ENCODE measurements around the gene ATP11A.

Gene ATP11A

DNA sequence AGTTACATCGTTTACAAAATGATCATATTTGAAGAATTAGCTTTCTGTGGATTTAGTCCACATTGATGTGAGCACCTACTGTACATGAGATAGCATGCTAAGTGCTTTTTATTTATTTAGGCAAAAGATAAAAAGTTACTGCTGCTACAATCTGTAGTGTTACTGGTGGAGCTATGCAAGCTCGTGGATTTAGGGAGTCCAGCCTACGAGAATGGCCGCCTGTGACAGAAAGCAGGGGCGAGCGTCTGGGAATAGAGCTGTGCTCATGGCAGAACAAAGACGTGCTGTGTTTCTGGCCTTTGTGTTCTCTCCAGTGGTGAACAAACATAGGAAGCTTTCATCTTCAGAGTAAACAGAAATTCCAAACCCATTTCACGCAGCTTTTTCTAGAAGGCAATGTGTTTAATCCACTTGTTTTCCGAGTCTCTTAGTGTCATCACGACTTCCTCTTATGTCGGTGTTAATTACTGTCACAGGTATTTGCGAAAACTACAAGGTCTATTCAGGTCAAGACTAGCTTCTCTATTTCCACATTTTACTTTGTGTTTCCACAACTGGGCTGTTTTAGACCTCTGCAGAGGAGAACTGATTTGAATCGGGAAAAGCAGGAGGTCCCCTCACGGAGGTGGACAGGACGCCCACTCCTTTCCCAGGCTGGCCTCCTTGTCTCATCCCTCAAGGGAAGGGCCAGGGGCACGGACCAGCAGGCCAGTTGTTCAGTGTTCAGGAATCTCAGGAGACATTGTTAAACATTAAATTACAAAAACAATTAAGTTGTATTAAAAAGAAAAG is 67.3 kb downstream of the ATP11A start:
- no peak for DNase-seq (ENCODE audit: low read depth in 1 of 2, low spot score in 1 of 2)

GRCh38 chr13:112757759-112758086 is 67.9 kb downstream of the ATP11A start:
- DNase-seq (ENCODE audit: low read depth in 1 of 2, low spot score in 1 of 2) = no peak

DNA sequence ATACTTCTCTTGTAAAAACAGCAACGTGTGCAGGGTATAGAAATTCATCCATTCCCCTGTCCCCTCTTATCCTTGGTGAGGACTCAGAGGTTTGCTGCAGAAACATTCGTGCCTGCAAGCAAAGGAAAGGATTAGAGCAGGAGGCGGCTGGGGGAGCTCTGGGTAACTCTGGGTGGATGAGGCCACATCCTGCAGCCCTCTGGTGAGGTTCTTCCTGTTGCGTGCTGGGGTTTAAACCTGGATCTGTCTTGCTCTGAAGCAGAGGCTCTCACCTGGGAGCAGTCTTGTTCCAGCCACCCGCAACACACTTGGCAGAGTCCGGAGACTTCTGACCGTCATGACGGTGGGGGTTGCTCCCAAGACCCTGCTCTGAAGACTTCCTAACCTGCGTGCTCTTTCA is 69.2 kb downstream of the ATP11A start:
- DNase-seq (ENCODE audit: low read depth in 1 of 2, low spot score in 1 of 2) = no peak

DNA sequence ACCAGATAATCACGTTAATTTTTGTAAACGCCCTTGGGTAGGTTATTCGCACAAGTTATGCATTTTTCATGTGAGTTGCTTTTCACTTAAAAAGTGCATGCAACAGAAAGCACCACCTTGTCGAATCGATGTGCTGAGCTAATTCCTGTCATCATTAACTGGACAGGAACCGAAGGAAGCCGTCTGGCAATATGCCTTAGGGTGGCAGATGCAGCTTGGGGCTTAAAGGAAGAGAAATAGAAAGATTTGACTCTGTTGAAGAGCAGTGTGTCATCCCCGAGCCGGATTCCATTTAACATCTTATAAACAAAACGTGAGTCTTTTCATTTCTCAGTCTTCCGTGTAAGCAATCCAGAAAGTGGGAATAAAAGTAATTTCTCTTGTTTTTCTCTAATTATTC is 70.0 kb downstream of the ATP11A start:
- DNase-seq (ENCODE audit: low read depth in 1 of 2, low spot score in 1 of 2) = no peak

DNA sequence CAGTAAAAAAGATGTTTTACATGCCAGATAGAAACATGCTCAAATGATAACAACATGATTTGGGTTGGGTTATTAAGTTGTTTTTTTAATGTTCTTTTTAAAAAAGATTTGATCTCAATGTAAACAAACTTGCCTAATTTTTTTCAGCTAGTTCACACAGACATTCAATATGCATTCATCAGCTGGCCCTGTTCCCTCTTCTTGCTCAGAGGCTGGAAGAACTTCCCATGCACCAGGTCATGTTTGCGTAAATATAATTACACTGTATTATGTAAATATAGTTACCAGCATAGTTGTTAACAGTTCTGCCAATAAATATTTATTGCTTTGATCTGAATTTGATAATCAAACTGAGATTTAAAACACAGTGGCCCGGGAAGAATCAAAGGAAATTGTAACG is 70.6 kb downstream of the ATP11A start:
- no peak for DNase-seq (ENCODE audit: low read depth in 1 of 2, low spot score in 1 of 2)

- DNase-seq (ENCODE audit: low read depth in 1 of 2, low spot score in 1 of 2) = no peak
Observed at GRCh38 chr13:112760931-112761330, 71.1 kb downstream of the ATP11A start.

- no peak for DNase-seq (ENCODE audit: low read depth in 1 of 2, low spot score in 1 of 2)
Observed at GRCh38 chr13:112761701-112762689, 72.2 kb downstream of the ATP11A start.

DNA sequence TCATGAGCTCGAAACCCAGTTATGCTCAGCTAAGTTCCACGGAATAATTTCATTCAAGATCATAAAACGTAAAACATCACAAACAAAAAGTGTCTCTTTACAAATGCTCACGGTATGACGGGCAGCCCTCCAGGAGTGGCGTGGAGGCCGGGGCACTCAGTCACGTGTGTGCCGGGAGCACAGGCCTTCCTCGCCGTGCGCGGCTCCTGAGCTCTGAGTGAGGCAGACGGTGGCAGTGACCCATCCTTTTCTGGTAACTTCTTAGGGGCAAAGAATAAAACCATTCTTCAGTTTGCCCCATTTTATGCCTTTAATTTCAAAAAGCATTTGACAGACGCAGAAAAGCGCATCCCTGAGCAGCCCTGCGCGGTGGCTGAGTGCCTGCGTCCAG is 72.8 kb downstream of the ATP11A start:
- DNase-seq (ENCODE audit: low read depth in 1 of 2, low spot score in 1 of 2) = no peak

DNA sequence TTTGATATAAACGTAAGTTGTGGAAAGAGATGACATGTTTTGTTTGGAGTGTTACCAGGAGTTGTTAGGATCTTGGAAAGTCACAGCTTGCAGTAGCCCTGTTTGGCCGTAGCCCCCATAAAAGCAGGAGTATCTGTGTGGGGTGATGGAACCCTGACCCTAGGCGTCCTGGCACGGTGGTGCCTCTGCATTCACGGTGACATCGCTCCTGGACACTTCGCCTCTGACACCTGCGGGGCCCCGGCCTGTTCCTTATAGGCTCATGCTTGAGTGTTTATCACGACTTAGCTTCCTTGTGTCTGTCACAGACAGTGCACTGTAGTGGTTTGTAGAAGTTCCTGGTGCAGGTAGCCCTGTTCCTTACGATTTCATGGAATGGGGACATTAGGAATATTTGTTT is 74.2 kb downstream of the ATP11A start:
- DNase-seq (ENCODE audit: low read depth in 1 of 2, low spot score in 1 of 2) = no peak

DNA sequence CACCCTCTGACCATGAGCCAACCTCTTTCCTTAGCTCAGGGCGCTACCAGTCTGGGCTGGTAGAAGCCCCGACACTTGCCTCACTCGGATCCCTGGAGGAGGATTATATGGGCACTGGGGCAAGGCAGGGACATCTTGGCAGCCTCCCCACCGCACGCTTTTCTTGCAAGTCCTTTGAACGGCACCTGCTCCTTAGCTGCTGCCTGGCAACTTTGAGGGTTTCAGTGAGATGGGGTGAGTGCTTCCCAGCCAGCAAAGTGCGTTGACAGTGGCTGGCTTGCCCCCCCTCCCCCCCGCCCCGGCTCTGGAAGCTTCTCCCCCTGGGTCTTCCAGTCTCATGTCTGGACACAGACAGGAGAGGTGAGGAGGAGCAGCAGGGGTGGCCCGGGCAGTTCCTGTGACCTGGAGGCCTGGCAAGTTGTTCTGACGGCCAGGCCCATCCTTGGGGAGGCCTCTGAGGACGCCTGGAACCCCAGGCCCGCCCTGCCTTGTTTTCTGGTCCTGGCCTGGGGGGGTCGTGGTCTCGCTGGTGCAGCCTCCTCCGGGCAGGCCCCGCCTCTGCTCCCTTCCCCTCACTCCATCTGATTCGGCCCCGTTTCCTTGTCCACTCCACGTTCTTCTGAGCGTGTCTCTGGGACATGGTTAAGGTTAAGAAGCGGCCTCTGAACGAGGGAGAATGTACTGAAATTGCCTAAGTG is 75.2 kb downstream of the ATP11A start:
- DNase-seq (ENCODE audit: low read depth in 1 of 2, low spot score in 1 of 2) = no peak

DNA sequence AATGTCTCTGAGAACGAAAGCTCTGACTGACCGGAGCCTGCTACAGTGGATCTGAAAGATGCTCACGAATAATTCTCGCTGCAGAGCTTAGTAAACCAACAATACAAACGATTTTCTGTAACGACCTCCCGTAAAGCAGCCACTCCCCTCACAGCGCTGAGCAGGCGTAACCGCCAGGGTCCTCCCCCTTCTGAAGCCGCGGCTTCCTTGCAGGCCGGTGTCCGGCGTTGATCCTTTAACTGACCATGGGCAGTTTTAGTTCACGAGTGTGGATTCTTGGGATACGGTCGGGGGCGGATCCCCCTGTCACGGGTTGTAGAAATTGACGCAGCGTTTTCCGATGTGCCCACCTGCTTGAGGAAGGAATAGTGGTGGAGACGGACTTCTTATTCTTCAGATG is 75.9 kb downstream of the ATP11A start:
- DNase-seq (ENCODE audit: low read depth in 1 of 2, low spot score in 1 of 2) = no peak

GRCh38 chr13:112766336-112766735 is 76.5 kb downstream of the ATP11A start:
- no peak for DNase-seq (ENCODE audit: low read depth in 1 of 2, low spot score in 1 of 2)

- no peak for DNase-seq (ENCODE audit: low read depth in 1 of 2, low spot score in 1 of 2)
Observed at GRCh38 chr13:112767506-112768471, 78.0 kb downstream of the ATP11A start.

GRCh38 chr13:112768795-112769481 is 79.1 kb downstream of the ATP11A start:
- DNase-seq (ENCODE audit: low read depth in 1 of 2, low spot score in 1 of 2) = no peak

GRCh38 chr13:112769615-112770014 is 79.8 kb downstream of the ATP11A start:
- no peak for DNase-seq (ENCODE audit: low read depth in 1 of 2, low spot score in 1 of 2)

- DNase-seq (ENCODE audit: low read depth in 1 of 2, low spot score in 1 of 2) = no peak
Observed at GRCh38 chr13:112770504-112770903, 80.7 kb downstream of the ATP11A start.

DNA sequence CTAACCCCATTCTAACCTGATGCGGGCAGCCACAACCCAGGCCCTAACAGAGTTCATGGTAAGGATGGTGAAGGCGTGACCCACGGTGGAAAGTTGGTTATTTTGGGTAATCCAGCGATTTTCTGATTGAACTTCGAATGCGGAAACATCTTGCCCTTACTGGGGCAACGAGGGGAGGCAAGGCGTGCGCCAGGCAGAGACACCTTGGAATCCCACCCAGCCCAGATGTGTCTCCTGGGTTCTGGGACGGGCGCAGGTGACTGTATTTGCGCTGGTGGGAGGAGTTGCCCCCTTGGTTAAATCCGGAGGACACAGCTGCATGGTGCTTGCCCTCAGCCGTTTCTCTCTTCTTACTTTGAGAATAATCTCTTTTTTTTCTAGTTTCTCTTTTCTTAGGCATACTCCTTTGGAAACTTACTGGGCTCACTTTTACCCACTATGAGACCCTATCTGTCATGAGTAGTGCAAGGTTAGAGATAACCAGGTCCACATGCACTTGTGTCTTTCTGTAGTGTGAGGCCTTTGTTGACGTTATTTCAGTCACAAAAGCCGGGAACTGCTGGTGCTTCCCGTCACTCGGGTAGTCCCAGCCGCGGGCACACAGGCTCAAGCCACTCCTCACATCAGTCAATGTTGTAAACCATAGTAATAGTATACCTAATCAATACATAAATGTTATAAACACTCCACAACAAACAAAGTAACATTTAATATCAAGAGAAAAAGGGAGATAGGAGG is 81.5 kb downstream of the ATP11A start:
- no peak for DNase-seq (ENCODE audit: low read depth in 1 of 2, low spot score in 1 of 2)

GRCh38 chr13:112771877-112772538 is 82.2 kb downstream of the ATP11A start:
- no peak for DNase-seq (ENCODE audit: low read depth in 1 of 2, low spot score in 1 of 2)

DNA sequence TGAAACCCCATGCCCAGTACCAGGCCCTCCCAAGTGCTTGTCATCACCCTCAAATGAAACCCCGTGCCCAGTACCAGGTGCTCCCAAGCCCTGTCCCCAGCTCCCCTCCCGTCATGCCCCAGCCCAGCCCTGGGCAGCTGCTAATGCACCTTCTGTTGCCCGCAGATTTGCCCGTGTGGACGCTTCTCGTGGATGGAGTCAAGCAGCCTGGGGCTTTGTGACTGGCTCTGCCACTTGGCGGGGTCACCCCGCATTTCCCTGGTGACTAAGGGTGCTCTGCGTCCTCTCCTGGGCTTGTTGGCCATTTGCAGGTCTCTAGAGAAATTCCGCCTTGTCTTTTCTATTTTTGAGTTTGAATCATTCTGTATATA is 82.7 kb downstream of the ATP11A start:
- DNase-seq (ENCODE audit: low read depth in 1 of 2, low spot score in 1 of 2) = no peak
